Activated B cell treated with CpG ODN at 0.5 μM for 24 hours (primary cell): ENCODE results near the gene FUCA1. TPM values are rescaled to one million over a fixed set of nuclear protein-coding genes. Genes with fewer than 3 reads are reported as not detected.
"Not testable (repeated sequence)": the region's sequence is repeated elsewhere in the genome, so short reads cannot be mapped to it uniquely, and the experiment has no call there.

Source experiments
- ATAC-seq: fragments of 200-7000 bp; cut with Tn5 transposase; one replicate; pipeline ENCODE4 v1.10.0; 2021; ENCODE audit warnings: low read depth, mild to moderate bottlenecking, moderate library complexity
- CTCF ChIA-PET: fragments of 350-600 bp; sonication (Branson Sonifier 250); formaldehyde crosslinking; loops from one replicate; lab custom pipeline; 2021; ENCODE audit warnings: antibody characterized with exemption; lab: Charles Lee
- POLR2A ChIA-PET: fragments of 350-600 bp; sonication (Branson Sonifier 250); formaldehyde crosslinking; loops from one replicate; lab custom pipeline; 2021; ENCODE audit warnings: antibody characterized with exemption; lab: Charles Lee
- DNase-seq: peaks from one replicate; pipeline ENCODE4 v3.0.0; 2022
- H3K27ac Mint-ChIP-seq: one replicate; pipeline ENCODE4 v1.8.0; 2020; ENCODE audit warnings: mixed read lengths
- H3K27me3 Mint-ChIP-seq: one replicate; pipeline ENCODE4 v1.8.0; 2021; ENCODE audit warnings: mixed read lengths
- H3K36me3 Mint-ChIP-seq: one replicate; pipeline ENCODE4 v1.8.0; 2021; ENCODE audit warnings: low read depth, mixed read lengths
- H3K4me1 Mint-ChIP-seq: one replicate; pipeline ENCODE4 v1.8.0; 2021; ENCODE audit warnings: mixed read lengths
- H3K4me3 Mint-ChIP-seq: one replicate; pipeline ENCODE4 v1.8.0; 2020; ENCODE audit warnings: mild to moderate bottlenecking, mixed read lengths
- H3K9me3 Mint-ChIP-seq: one replicate; pipeline ENCODE4 v1.8.0; 2020; ENCODE audit warnings: mixed read lengths
- CTCF ChIP-seq: fragments of 200-600 bp; IDR thresholded peaks from one replicate; pipeline ENCODE4 v1.8.0; 2022; ENCODE audit warnings: antibody characterized with exemption, mild to moderate bottlenecking
- intact Hi-C: fragments of 100-400 bp; cut with micrococcal nuclease; formaldehyde crosslinking; loops from one replicate; pipeline ENCODE4 v1.15.1; 2024
- total RNA-seq: library from RNA; stranded (reverse); gene quantifications from 2 replicates; pipeline ENCODE4 v1.2.3, GENCODE V29; 2022

FUCA1 gene
- total RNA-seq, 1 donor from 2014 or later, result 10.7 TPM

GRCh38 chr1:23865543-23865930 lies 2.6 kb downstream of the FUCA1 start:
- H3K27ac Mint-ChIP-seq, result no peak overlapping the region
- intact Hi-C loops, result no loop called here

GRCh38 chr1:23864801-23865542 lies 3.1 kb downstream of the FUCA1 start:
- no peaks in the 10 kb centered on the region for H3K9me3 Mint-ChIP-seq
- no peak overlapping the region for H3K4me3 Mint-ChIP-seq
- intact Hi-C loops, result no loop called here
- H3K27me3 Mint-ChIP-seq, result no peaks in the 10 kb centered on the region
- ChIA-PET CTCF (no interaction called here), POLR2A (interaction anchor here (1.4 kb wide), 1 partner anchor 40 kb away, joined by 3 read pairs; the partner anchor contains the start of gene HMGCL)
- H3K27ac Mint-ChIP-seq, result no peak overlapping the region
- H3K36me3 Mint-ChIP-seq, result peaks cover 31% of the 10 kb centered on the region
- no peak for TF ChIP-seq CTCF
- ATAC-seq (no peak), DNase-seq (no peak)
- peaks cover 29% of the 10 kb centered on the region for H3K4me1 Mint-ChIP-seq

More at GRCh38 chr1:23865543-23865930, 2.6 kb downstream of the FUCA1 start:
- TF ChIP-seq CTCF, result no peak
- ChIA-PET POLR2A (interaction anchor here (1.4 kb wide), 1 partner anchor 40 kb away, joined by 3 read pairs; the partner anchor contains the start of gene HMGCL), CTCF (interaction anchor here (1.1 kb wide), 1 partner anchor 55 kb away, joined by 3 read pairs; no protein-coding TSS in a partner anchor)
- peaks cover 32% of the 10 kb centered on the region for H3K4me1 Mint-ChIP-seq
- DNase-seq, result no peak
- H3K27me3 Mint-ChIP-seq, result no peaks in the 10 kb centered on the region
- H3K36me3 Mint-ChIP-seq, result peaks cover 29% of the 10 kb centered on the region
- H3K4me3 Mint-ChIP-seq, result no peak overlapping the region
- ATAC-seq, result no peak
- no peaks in the 10 kb centered on the region for H3K9me3 Mint-ChIP-seq

- DNase-seq, result no peak
- Mint-ChIP-seq H3K27ac (no peak overlapping the region), H3K4me3 (no peak overlapping the region), H3K27me3 (no peaks in the 10 kb centered on the region), H3K4me1 (peaks cover 15% of the 10 kb centered on the region), H3K9me3 (no peaks in the 10 kb centered on the region), H3K36me3 (peaks cover 50% of the 10 kb centered on the region)
- CTCF ChIA-PET, result no interaction called here
- POLR2A ChIA-PET, result no interaction called here
- intact Hi-C loops, result no loop called here
- ATAC-seq, result no peak
- no peak for TF ChIP-seq CTCF
These were observed 5.5 kb downstream of the FUCA1 start for GRCh38 chr1:23862640-23863039.

- POLR2A ChIA-PET, result interaction anchor here (0.7 kb wide), 1 partner anchor 23 kb away, joined by 4 read pairs; no protein-coding TSS in a partner anchor
- H3K4me3 Mint-ChIP-seq, result no peak overlapping the region
These were observed 13.5 kb downstream of the FUCA1 start for GRCh38 chr1:23854568-23854967.

GRCh38 chr1:23853124-23853523 lies 15.0 kb downstream of the FUCA1 start:
- POLR2A ChIA-PET, H3K27me3 Mint-ChIP-seq, H3K27ac Mint-ChIP-seq, H3K9me3 Mint-ChIP-seq, H3K4me1 Mint-ChIP-seq, CTCF ChIA-PET, DNase-seq, ATAC-seq, H3K4me3 Mint-ChIP-seq, intact Hi-C loops: not testable (repeated sequence)
- H3K36me3 Mint-ChIP-seq, result peaks cover 48% of the 10 kb centered on the region

More at GRCh38 chr1:23854568-23854967, 13.5 kb downstream of the FUCA1 start:
- CTCF ChIA-PET, result interaction anchor here (0.7 to 2.2 kb wide), 5 partner anchors 29 to 83 kb away, joined by 3 to 12 read pairs (median 7); partner anchors contain the start of gene HMGCL
- ATAC-seq (no peak), DNase-seq (no peak)
- intact Hi-C loops, result loop anchor here (1.0 kb wide), 2 partner anchors 82 to 86 kb away; no protein-coding TSS in a partner anchor
- H3K27ac Mint-ChIP-seq, result no peak overlapping the region
- H3K36me3 Mint-ChIP-seq, result peaks cover 51% of the 10 kb centered on the region
- H3K4me1 Mint-ChIP-seq, result no peaks in the 10 kb centered on the region
- H3K9me3 Mint-ChIP-seq, result no peaks in the 10 kb centered on the region
- no peak for TF ChIP-seq CTCF
- H3K27me3 Mint-ChIP-seq, result no peaks in the 10 kb centered on the region

- H3K9me3 Mint-ChIP-seq, ATAC-seq, H3K4me1 Mint-ChIP-seq, H3K4me3 Mint-ChIP-seq, intact Hi-C loops, DNase-seq, H3K27me3 Mint-ChIP-seq, H3K27ac Mint-ChIP-seq: not testable (repeated sequence)
- CTCF ChIA-PET, result interaction anchor here (1.3 kb wide), 1 partner anchor 42 kb away, joined by 3 read pairs; no protein-coding TSS in a partner anchor
- H3K36me3 Mint-ChIP-seq, result peaks cover 55% of the 10 kb centered on the region
- POLR2A ChIA-PET, result interaction anchor here (0.6 kb wide), 1 partner anchor 77 kb away, joined by 5 read pairs; no protein-coding TSS in a partner anchor
These were observed 16.7 kb downstream of the FUCA1 start for GRCh38 chr1:23851406-23851805.
